Inferior parietal cortex (tissue), 1 donor: ENCODE data around the gene CBX1.
"Not testable (repeated sequence)": the region's sequence is repeated elsewhere in the genome, so short reads cannot be mapped to it uniquely, and the experiment has no call there.

Experiments
- DNase-seq: peaks from one replicate; pipeline ENCODE4 v3.0.0-alpha.2; 2016; ENCODE audit errors: extremely low spot score

The CBX1 gene

GRCh38 chr17:48123776-48124388 is 22.6 kb upstream of the CBX1 start:
- DNase-seq, result no peak

GRCh38 chr17:48123111-48123510 is 21.8 kb upstream of the CBX1 start:
- DNase-seq, result peak; percentile 79

GRCh38 chr17:48122665-48123045 is 21.4 kb upstream of the CBX1 start:
- DNase-seq, result no peak

GRCh38 chr17:48121923-48122664 is 20.8 kb upstream of the CBX1 start:
- peak; percentile 51 for DNase-seq

GRCh38 chr17:48113201-48113676 is 12.0 kb upstream of the CBX1 start:
- DNase-seq, result no peak

- no peak for DNase-seq
These were observed 10.6 kb upstream of the CBX1 start for GRCh38 chr17:48111937-48112241.

GRCh38 chr17:48110761-48111160 is 9.5 kb upstream of the CBX1 start:
- no peak for DNase-seq

- DNase-seq, result peak; percentile 90
These were observed 6.1 kb upstream of the CBX1 start, which contains the start of gene SNX11 for GRCh38 chr17:48107137-48108055. SNX11 (plus strand) TSS chr17:48107766; CDS start chr17:48112044, 4,278 bp downstream.

GRCh38 chr17:48106802-48107136 is 5.5 kb upstream of the CBX1 start:
- DNase-seq, result no peak

GRCh38 chr17:48104440-48104839 is 3.2 kb upstream of the CBX1 start:
- no peak for DNase-seq

- no peak for DNase-seq
These were observed 1.8 kb upstream of the CBX1 start for GRCh38 chr17:48102798-48103715.

GRCh38 chr17:48102043-48102750 is 919 bp upstream of the CBX1 start:
- no peak for DNase-seq

GRCh38 chr17:48100591-48101011 is 677 bp downstream of the CBX1 start:
- no peak for DNase-seq

GRCh38 chr17:48100160-48100559 is 1.1 kb downstream of the CBX1 start:
- no peak for DNase-seq

GRCh38 chr17:48095611-48096010 is 5.7 kb downstream of the CBX1 start:
- no peak for DNase-seq

- no peak for DNase-seq
These were observed 7.8 kb downstream of the CBX1 start for GRCh38 chr17:48093341-48094045.

GRCh38 chr17:48084932-48085331 is 16.3 kb downstream of the CBX1 start:
- no peak for DNase-seq

GRCh38 chr17:48081858-48082257 is 19.4 kb downstream of the CBX1 start:
- no peak for DNase-seq

- not testable (repeated sequence) for DNase-seq
These were observed 24.1 kb downstream of the CBX1 start for GRCh38 chr17:48077152-48077551.
